Subcutaneous adipose tissue (tissue), 4 donors: ENCODE results near the gene CD40LG. TPM values are rescaled to one million over a fixed set of nuclear protein-coding genes. Genes with fewer than 3 reads are reported as not detected.

Source experiments
- CTCF ChIP-seq: fragments of 450-650 bp; IDR thresholded peaks from one replicate; pipeline ENCODE4 v1.5.1; 2016; ENCODE audit warnings: low read depth, mild to moderate bottlenecking, control low read depth, antibody characterized with exemption, moderate library complexity
- total RNA-seq, 4 donors: library from RNA; depleted of rRNA; stranded (reverse); fragments of >200 nt; gene quantifications; one replicate each; pipeline ENCODE4 v1.1.0, GENCODE V29; 2016

Gene CD40LG
- total RNA-seq, 4 donors from 2014 or later, result 0.33 to 0.51 TPM; not detected in 2

GRCh38 chrX:136650811-136651210 is 2.9 kb downstream of the CD40LG start:
- no peak for TF ChIP-seq CTCF

DNA sequence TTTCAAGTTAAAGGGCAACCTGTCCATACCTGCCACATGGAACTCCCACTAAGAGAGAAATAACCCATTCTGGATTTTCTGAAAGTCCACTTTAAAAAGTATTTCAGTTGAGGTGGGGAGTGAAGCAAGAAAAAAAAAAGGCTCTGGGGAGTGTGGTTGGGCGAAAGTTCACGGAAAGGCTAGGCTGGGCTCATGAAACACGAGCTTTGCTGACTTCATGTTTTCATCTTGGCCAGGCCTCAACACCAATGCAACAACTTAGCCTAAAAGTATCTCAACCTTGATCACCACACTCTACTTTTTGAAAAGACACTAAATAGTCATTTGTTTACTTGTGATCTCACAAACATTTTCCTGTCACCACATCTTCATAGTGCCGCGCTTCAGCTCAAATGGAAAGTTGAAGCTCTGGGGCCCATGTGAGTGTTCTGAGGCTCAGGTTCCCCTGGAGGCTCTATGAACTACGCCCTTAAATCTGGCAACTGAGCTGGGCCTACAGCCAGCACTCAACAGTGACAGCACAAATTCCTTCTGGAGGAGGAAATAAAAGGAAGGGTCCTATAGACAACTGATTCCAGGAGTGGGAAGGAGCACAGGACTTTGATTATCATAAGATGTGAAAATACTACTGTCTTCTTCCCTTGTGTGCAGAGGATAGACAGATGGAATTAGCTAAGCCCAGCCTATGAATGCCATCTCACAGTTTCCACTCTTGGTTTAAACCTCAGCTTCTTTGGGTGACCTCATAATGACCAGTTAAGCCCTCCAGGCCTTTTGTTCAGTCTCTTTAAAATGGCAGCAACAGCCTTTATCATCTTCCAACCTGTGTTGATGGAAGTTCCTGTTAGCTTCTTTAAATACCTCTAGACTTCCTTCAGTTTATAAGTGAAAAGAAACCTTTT is 5.1 kb downstream of the CD40LG start:
- no peak for TF ChIP-seq CTCF

- no peak for TF ChIP-seq CTCF
Measured at GRCh38 chrX:136656361-136656964, 8.5 kb downstream of the CD40LG start.

DNA sequence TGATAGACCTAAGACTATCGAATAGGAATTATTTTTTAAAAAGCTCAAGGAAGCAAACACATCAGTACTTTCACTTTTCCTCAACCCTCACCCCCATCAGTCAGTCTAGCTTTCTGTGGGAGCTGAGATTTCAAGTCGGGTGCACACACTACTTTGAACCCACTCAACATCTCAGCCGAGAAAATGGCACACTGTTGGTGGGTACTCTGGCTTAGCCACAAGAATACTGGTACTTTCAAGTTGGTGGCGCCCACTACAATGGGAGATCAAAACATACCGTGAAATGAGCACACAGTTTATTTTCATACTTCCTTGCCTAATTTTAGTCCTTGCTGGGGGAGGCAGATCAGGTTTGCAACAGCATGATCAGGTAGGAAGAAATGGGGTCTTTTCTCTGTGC is 10.2 kb downstream of the CD40LG start:
- TF ChIP-seq CTCF, result no peak

DNA sequence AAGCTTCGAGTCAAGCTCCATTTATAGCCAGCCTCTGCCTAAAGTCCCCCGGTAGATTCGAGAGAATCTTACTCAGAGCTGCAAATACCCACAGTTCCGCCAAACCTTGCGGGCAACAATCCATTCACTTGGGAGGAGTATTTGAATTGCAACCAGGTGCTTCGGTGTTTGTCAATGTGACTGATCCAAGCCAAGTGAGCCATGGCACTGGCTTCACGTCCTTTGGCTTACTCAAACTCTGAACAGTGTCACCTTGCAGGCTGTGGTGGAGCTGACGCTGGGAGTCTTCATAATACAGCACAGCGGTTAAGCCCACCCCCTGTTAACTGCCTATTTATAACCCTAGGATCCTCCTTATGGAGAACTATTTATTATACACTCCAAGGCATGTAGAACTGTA is 11.2 kb downstream of the CD40LG start:
- TF ChIP-seq CTCF, result no peak

- no peak for TF ChIP-seq CTCF
Measured at GRCh38 chrX:136660896-136661295, 12.9 kb downstream of the CD40LG start.

DNA sequence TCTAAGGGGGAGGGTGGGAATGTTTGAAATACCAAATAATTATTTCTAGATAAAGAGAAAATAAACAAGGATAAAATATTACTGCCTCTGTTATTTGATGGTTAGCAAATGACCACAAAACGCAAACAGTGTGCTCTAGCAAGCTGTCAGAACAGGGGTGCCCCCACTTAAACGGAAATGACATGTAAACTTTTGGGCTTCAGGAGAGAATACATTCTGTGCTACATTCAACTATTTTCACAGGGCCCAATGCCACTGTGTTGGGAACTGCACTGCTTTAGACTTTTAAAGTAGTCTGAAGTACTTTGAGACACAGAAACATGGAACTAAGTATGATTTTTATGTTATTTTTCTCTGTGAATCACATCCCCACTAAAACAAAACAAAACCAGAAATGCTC is 14.1 kb downstream of the CD40LG start:
- no peak for TF ChIP-seq CTCF
